MG63 (cell line): ENCODE data around the gene FNBP1. TPM values are rescaled to one million over a fixed set of nuclear protein-coding genes. Genes with fewer than 3 reads are reported as not detected.
"Not testable (repeated sequence)": the region's sequence is repeated elsewhere in the genome, so short reads cannot be mapped to it uniquely, and the experiment has no call there.

Source experiments
- DNase-seq: peaks from one replicate; pipeline ENCODE4 v3.0.0-alpha.2; 2020
- H3K27me3 ChIP-seq: fragments of 250-450 bp; sonication (Bioruptor Pico); 2 replicates; pipeline ENCODE4 v1.5.1; 2020; ENCODE audit warnings: mild to moderate bottlenecking, moderate library complexity
- H3K36me3 ChIP-seq: fragments of 250-450 bp; sonication (Bioruptor Pico); 2 replicates; pipeline ENCODE4 v1.5.1; 2020; ENCODE audit warnings: mild to moderate bottlenecking, moderate library complexity
- H3K4me3 ChIP-seq: fragments of 250-450 bp; sonication (Bioruptor Pico); 2 replicates; pipeline ENCODE4 v1.5.1; 2020; ENCODE audit warnings: mild to moderate bottlenecking, moderate library complexity
- H3K9me3 ChIP-seq: fragments of 250-450 bp; sonication (Bioruptor Pico); 2 replicates; pipeline ENCODE4 v1.5.1; 2020; ENCODE audit warnings: mild to moderate bottlenecking, moderate library complexity
- total RNA-seq: library from RNA; depleted of rRNA; stranded (reverse); fragments of >200 nt; shearing (Covaris generic); gene quantifications from 2 replicates; pipeline ENCODE4 v1.2.3, GENCODE V29; 2014; ENCODE audit warnings: low replicate concordance

The FNBP1 gene
- total RNA-seq, 1 experiment from 2014 or later: 28.1 TPM

- no peaks in the 10 kb centered on the region for H3K27me3 ChIP-seq
- no peaks in the 10 kb centered on the region for H3K9me3 ChIP-seq
- peaks cover 21% of the 10 kb centered on the region for H3K36me3 ChIP-seq
- no peak overlapping the region for H3K4me3 ChIP-seq
- DNase-seq: no peak
Observed at GRCh38 chr9:129954868-129955550, 88.0 kb downstream of the FNBP1 start.

DNA sequence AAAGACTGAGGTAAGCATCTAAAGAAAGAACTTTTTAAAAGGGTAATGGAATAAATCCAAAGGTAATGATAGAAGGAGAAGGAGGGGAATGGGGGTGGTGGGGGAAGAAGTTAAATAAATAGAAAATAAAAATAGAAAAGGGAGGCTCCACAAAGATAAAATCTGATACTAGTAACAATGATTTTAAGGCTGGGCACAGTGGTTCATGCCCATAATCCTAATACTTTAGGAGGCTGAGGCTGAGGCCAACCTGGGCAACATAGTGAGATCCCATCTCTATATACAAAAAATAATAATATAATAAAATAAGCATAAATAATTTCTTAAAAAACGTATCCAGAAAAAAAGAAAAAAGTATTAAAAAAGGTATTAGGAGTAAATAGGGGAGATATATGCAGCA is 89.3 kb downstream of the FNBP1 start:
- no peaks in the 10 kb centered on the region for H3K27me3 ChIP-seq
- no peaks in the 10 kb centered on the region for H3K9me3 ChIP-seq
- DNase-seq: no peak

DNA sequence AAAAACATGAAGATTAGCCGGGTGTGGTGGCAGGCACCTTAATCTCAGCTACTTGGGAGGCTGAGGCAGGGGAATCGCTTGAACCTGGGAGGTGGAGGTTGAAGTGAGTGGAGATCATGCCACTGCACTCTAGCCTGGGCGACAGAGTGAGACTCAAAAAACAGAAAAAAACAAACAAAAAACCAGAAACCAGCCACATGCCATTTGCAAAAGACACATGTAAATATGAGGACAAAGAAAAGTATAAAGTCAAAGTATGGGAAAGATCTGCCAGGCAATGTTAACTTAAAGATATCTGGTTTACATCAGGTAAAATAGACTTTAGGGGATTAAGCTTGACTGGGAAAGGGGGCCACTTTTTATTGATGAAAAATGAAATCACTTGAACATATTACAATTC is 90.7 kb downstream of the FNBP1 start:
- Histone ChIP-seq H3K9me3 (no peaks in the 10 kb centered on the region), H3K36me3 (peaks cover 19% of the 10 kb centered on the region), H3K27me3 (no peaks in the 10 kb centered on the region)

More for the DNA sequence above, 89.3 kb downstream of the FNBP1 start:
- Histone ChIP-seq H3K36me3 (peaks cover 21% of the 10 kb centered on the region), H3K4me3 (no peak overlapping the region)

GRCh38 chr9:129949821-129950220 is 93.2 kb downstream of the FNBP1 start:
- H3K4me3 ChIP-seq: no peak overlapping the region
- H3K9me3 ChIP-seq: no peaks in the 10 kb centered on the region
- H3K36me3 ChIP-seq: peaks cover 15% of the 10 kb centered on the region
- no peak for DNase-seq
- no peaks in the 10 kb centered on the region for H3K27me3 ChIP-seq

More for the DNA sequence above, 90.7 kb downstream of the FNBP1 start:
- H3K4me3 ChIP-seq: no peak overlapping the region
- no peak for DNase-seq

DNA sequence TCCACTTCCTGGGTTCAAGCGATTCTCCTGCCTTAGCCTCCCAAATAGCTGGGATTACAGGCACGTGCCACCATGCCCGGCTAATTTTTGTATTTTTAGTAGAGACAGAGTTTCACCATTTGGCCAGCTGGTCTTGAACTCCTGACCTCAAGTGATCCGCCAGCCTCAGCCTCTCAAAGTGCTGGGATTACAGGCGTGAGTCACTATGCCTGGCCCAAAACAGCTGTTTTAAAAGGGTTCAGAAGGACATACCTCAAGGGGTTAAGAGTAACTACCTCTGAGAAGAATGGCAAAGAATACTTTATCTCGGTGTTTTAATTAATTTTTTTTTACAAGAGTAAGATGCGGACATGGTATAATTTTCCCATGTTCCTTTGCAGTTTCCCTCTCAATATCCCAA is 94.4 kb downstream of the FNBP1 start:
- not testable (repeated sequence) for H3K27me3 ChIP-seq, H3K9me3 ChIP-seq, H3K4me3 ChIP-seq
- peaks cover 17% of the 10 kb centered on the region for H3K36me3 ChIP-seq
- DNase-seq: peak; percentile 53

DNA sequence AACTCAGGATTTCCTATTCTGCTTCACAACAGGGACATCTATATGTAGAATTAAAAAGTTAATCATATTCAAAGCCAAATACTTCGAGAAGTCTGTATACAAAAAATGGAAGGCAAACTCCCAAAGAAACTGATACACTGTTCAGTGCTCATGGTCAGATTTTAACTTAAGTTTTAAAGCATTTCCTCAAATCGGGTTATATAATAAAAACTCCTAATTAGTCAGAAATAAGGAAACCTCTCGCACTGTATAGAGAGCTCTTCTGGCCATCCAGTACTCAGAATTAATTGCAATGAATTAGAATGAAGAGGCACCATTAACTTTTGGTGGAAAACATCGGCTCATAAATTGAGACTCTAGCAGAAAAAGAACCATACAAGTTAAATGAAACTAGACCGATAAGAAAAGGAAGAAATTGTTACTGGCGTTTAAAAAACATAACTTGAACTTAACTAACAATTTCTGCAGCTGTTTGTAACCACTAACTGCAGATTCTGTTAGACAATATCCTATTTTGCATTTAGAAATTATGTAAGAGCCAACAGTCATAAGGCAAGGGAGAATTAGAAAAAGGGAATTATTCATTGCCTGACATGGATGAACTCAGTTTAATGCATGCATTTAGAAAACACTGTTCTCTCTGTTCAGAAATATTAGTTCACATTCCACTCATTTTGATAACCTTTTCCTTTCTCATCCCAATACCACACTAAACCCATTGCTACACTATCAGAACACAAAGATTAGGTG is 96.6 kb downstream of the FNBP1 start:
- peaks cover 24% of the 10 kb centered on the region for H3K36me3 ChIP-seq
- H3K4me3 ChIP-seq: no peak overlapping the region
- H3K27me3 ChIP-seq: no peaks in the 10 kb centered on the region
- no peak for DNase-seq
- H3K9me3 ChIP-seq: peaks cover 9% of the 10 kb centered on the region

DNA sequence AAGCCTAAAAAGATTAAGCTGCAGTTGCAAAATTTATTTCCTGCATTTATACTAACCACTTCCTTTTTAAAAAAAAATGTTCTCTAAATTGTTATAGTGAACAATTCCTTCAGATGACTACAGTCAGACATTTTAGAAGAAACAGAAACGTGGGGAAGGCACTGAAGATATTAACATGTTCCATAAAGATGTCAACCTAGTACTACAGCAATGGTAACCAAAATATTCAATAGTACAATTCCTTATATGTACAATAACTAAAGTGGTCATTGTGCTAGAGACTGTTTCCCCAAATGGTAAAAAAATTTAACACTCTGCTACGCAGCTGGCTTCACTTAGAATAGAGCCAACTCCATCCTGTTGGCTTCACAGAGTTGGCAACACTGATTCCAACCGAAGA is 97.7 kb downstream of the FNBP1 start:
- DNase-seq: no peak
- H3K9me3 ChIP-seq: peaks cover 11% of the 10 kb centered on the region
- no peak overlapping the region for H3K4me3 ChIP-seq
- H3K36me3 ChIP-seq: peaks cover 28% of the 10 kb centered on the region
- H3K27me3 ChIP-seq: no peaks in the 10 kb centered on the region

DNA sequence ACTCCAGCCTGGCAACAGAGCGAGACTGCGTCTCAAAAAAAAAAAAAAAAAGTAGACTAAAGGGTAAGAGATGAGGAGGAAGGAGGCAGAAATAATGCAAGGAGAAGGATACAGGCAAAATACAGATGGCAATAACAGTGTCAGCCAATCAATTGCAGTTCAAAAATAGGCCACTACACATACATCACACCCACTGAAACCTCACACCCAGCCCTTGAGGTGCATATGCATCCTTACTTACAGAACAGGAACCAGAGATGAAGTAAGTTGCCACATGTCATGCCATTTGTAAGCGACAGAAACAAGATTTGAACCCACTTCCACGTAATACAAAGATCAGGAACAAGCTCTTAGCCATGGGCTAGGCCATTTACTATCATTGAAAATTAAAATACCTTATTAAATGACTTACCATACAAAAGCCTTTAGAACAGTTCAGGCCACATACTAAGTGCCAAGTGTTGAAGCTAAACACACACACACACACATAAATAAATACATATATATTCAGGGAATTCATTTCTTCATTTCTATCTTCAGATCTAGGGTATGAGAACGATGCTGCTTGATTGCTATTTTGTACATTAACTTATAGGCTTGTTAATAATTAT is 98.4 kb downstream of the FNBP1 start:
- Histone ChIP-seq H3K27me3 (no peaks in the 10 kb centered on the region), H3K9me3 (peaks cover 11% of the 10 kb centered on the region), H3K4me3 (no peak overlapping the region), H3K36me3 (peaks cover 28% of the 10 kb centered on the region)
- no peak for DNase-seq

GRCh38 chr9:129939431-129939830 is 103.6 kb downstream of the FNBP1 start:
- Histone ChIP-seq H3K9me3 (peaks cover 11% of the 10 kb centered on the region), H3K36me3 (peaks cover 21% of the 10 kb centered on the region), H3K27me3 (no peaks in the 10 kb centered on the region), H3K4me3 (no peak overlapping the region)
- no peak for DNase-seq

DNA sequence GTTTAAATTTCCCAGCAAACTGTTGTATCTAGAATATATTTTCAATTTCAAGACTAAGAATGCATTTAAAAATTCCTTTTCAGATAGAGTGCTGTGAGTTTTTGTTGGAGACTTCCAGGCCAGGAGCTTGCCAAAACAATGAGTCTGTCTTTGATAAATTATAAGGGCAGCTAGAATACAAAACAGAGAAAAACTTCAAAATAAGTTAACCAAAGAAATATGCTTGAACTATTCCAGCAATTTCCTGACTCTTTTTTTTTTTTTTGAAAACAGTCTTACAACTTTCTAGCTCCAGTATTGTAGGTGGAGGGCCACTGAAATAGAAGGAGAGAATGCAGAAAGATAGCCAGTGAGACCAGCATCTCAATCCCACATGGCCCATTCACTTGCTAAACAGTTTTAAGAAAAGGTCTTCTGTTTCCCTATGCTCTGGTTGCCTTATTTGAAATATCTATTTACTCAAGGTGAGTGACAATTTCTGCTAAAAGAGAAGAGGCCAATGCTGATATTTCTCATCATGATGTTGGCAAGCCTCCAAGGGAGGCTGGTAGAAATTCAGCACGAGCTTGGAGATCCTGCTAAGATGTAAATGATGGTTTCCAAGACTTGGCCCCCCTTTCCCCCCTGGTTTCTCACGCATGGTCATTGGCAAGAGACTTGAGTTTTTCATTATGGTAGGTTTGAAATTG is 104.6 kb downstream of the FNBP1 start:
- DNase-seq: peak; percentile 23
- peaks cover 19% of the 10 kb centered on the region for H3K36me3 ChIP-seq
- no peak overlapping the region for H3K4me3 ChIP-seq
- H3K9me3 ChIP-seq: peaks cover 11% of the 10 kb centered on the region
- no peaks in the 10 kb centered on the region for H3K27me3 ChIP-seq

DNA sequence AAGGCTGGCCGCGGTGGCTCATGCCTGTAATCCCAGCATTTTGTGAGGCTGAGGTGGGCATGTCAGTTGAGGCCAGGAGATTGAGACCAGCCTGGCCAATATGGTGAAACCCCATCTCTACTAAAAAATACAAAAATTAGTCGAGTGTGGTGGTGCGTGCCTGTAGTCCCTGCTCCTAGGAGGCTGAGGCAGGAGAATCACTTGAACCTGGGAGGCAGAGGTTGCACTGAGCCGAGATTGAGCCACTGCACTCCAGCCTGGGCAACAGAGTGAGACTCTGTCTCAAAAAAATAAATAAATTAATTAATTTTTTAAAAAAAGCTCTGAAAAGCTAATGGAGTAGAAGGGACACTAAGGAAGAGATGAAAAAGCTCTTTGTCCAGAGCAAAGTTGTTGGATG is 105.1 kb downstream of the FNBP1 start:
- Histone ChIP-seq H3K9me3 (peaks cover 11% of the 10 kb centered on the region), H3K36me3 (peaks cover 16% of the 10 kb centered on the region)
- not testable (repeated sequence) for H3K27me3 ChIP-seq, H3K4me3 ChIP-seq, DNase-seq

GRCh38 chr9:129936222-129936621 is 106.8 kb downstream of the FNBP1 start:
- Histone ChIP-seq H3K9me3 (peaks cover under 1% of the 10 kb centered on the region; the same call in 1 of the 2 replicates), H3K36me3 (peaks cover 2% of the 10 kb centered on the region; the same call in 1 of the 2 replicates)
- DNase-seq: no peak

DNA sequence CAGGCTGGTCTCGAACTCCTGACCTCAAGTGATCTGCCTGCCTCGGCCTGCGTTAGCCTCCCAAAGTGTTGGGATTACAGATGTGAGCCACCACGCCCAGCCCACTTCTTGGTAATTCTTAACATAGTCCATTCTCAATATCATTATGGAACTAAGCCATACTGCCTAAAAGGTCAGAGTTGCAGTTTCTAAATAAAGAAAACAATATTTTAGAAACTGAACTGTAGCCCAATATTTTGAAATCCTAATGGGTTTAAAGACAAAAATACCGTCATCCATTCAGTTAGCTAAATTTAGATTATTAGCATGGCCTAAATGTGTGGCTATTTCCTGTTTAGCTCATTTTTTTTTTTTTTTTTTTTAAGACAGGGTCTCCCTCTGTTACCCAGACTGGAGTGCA is 108.2 kb downstream of the FNBP1 start:
- H3K27me3 ChIP-seq: no peaks in the 10 kb centered on the region
- H3K4me3 ChIP-seq: no peak overlapping the region
- H3K9me3 ChIP-seq: no peaks in the 10 kb centered on the region
- H3K36me3 ChIP-seq: no peaks in the 10 kb centered on the region; the same call in 1 of the 2 replicates
- no peak for DNase-seq

More at GRCh38 chr9:129936222-129936621, 106.8 kb downstream of the FNBP1 start:
- Histone ChIP-seq H3K27me3 (no peaks in the 10 kb centered on the region), H3K4me3 (no peak overlapping the region)

DNA sequence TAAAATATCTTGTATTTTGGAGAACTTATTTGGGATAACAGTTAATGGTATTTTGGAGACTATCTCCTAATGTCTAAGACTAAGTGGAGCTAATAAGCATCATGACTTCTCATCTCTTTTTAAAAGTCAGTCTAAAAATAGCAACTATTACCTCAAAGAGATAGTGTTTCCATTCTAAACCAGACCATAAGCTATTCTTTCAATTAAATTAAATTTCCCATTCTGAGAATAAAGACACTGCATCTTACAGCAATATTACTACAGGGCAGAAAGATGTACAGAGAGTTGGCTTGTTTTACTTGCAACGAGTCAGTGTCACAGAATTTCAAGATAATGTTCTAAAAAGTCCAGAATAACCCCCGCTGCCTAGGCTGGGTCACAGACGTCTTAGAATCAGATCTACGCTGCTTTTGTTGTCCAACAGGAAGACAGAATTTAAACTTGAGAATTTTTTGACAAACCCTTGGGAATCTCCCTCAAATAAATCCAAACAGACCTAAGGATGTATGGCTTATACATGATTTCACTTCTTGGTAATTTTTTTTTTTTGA is 108.9 kb downstream of the FNBP1 start:
- Histone ChIP-seq H3K9me3 (no peaks in the 10 kb centered on the region), H3K36me3 (peaks cover 2% of the 10 kb centered on the region; the same call in 1 of the 2 replicates), H3K27me3 (no peaks in the 10 kb centered on the region), H3K4me3 (no peak overlapping the region)
- no peak for DNase-seq

GRCh38 chr9:129933185-129934040 is 109.6 kb downstream of the FNBP1 start:
- DNase-seq: no peak
- H3K36me3 ChIP-seq: peaks cover 2% of the 10 kb centered on the region; the same call in 1 of the 2 replicates
- no peaks in the 10 kb centered on the region for H3K27me3 ChIP-seq
- no peak overlapping the region for H3K4me3 ChIP-seq
- H3K9me3 ChIP-seq: no peaks in the 10 kb centered on the region
